ENCODE results near the gene CPA4.

The CPA4 gene

GRCh38 chr7:130274983-130275591 lies 17.9 kb upstream of the CPA4 start:
- DNase-seq = peak; percentile 38 to 55

GRCh38 chr7:130275826-130276297 lies 17.1 kb upstream of the CPA4 start:
- no peak for DNase-seq

DNA sequence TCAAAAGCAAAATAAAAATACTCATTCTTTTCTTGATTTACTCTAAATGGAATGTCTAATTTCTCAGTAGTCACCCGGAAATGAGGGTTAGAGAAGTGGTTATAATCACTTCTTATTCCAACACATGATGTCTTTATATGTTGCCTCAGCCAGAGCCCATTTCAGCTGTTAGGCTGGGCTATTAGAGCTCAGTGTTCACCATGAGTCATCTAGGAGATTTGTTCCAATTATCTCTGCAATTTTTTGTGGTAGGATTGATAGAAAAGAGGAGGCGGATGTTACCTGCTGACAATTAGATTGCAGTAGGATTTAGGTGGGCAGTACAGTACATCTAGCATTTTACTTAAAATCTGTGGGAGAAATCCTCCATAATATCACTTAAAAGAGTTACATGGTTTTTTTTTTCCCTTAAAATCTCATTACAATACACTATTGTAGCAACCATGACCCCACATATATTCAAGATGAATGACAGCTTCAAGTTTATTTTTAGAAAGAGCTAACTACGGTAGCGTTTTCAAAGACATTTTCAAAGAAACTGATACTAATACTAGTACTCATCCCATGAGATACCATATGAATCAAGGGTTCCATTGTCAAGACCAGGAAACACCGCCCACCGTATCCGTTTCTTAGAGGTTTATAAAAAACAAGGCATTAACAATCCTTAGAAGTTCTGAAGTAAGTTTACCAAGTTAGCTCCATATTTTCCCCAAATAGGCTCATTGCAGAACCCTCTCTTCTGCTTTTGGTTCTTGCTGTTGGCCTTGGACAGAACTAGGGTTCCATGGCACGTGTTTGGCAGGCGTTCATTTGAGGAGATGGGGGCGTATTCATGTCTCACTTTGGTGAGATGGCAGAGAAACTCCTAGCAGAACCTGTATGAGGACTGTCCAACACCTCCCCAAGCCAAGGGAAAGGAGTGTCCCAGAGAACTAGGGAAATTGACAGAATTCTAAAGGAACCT lies 15.9 kb upstream of the CPA4 start:
- no peak for DNase-seq

- DNase-seq = peak in 1 of 2 experiments; percentile 37
Observed at GRCh38 chr7:130277763-130278643, 15.0 kb upstream of the CPA4 start.

DNA sequence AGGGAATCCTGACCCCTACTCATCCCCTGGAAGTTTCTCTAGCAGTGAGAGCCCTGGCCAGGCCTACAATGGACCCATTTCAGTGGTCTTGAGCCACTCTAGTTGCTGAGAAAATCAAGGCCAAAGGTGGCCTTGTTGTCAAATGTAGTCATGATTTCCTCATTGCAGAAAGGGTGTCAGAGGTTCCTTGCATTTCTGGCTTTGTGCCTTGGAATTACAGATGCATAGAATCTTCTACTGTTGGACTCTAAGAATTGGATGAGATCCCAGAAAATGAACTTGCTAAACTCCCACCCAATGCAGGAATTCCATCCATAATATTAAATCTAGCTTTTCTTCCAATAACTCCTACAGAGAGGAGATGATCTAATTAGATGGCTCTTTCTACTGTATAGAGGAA lies 14.1 kb upstream of the CPA4 start:
- DNase-seq = no peak

GRCh38 chr7:130279286-130279685 lies 13.7 kb upstream of the CPA4 start:
- DNase-seq = no peak

DNA sequence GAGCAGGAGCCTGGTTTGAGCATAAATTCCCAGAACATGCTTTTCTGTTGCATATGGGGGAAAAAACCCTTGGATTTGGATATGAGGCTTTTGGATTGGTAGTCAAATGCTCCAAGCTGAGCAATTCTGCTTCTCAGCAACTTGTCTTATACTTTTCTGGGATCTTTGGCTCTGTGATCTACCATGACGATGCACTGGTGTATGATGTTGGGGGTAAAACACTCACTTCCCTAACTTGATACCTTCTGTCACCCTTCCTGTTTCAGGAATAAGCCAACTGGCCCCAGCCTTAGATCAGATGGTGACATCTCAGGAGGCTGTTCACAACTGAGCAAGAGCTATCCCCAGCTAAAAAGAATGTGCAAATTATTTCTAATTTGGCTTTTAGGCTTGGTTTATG lies 13.1 kb upstream of the CPA4 start:
- DNase-seq = no peak

GRCh38 chr7:130281260-130281659 lies 11.7 kb upstream of the CPA4 start:
- no peak for DNase-seq

GRCh38 chr7:130286881-130287280 lies 6.1 kb upstream of the CPA4 start:
- DNase-seq = peak in 1 of 2 experiments; percentile 5

DNA sequence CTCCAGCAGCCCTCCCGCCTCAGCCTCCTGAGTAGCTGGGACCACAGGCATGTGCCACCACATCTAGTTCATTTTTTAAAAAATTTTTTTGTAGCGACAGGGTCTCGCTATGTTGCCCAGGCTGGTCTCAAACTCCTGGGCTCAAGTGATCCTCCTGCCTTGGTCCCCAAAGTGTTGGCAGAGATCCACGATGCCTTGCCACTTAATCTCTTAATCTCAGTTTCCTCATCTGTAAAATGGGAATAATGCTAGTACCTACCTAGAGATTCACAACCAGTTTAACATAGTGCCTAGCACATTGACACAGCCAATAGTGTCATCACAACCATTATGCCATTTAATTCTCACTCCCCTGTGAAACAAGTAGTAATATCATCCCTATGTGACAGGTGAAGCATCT lies 4.8 kb upstream of the CPA4 start:
- DNase-seq = no peak

- DNase-seq = no peak
Observed at GRCh38 chr7:130288829-130289228, 4.1 kb upstream of the CPA4 start.

DNA sequence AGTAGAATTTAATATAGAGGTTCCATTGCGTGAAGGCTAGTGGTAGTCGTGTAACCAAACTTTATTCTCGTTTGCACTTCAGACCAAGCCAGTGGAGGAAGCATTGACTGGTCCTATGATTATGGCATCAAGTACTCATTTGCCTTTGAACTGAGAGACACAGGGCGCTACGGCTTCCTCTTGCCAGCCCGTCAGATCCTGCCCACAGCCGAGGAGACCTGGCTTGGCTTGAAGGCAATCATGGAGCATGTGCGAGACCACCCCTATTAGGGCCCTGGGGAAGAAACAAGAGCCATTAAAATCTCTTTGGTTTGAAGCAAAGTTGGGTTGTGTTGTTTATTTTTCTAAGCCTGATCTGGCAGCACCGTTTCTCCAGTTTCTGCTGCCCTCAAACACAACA lies 3.5 kb upstream of the CPA4 start:
- no peak for DNase-seq

DNA sequence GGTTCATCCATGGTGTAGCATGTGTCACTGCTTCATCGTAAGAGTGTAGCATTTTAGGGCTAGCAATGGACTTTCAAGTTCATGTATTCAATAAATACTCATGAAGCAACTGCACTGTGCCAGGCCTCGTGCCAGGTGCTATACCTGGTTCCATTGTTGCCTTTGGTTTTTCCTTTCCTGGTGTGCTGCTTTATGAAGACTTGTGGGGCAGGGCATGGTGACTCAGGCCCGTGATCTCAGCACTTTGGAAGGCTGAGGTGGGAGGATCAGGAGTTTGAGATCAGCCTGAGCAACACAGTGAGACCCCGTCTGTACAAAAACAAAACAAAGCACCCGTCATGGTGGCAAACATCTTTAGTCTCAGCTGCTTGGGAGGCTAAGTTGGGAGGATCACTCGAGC lies 2.2 kb upstream of the CPA4 start:
- no peak for DNase-seq

DNA sequence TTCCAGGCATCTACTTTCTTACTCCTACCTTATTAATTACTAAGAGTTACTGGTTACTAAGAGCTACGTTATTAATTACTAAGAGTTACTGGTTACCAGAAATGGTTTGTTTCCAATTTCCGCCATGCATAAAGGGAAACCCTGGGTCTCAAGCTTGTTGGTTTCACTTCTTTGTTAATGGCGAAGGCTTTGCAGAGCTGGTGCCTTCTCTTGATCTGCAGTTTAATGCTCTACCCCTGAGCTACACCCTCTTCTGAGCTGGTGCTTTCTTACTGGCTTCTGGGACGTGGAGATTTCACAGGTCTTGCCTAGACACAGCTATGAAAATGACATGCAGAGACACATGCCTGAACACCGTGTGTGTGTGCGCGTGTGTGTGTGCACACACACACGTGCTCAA lies 560 bp downstream of the CPA4 start:
- no peak for DNase-seq

GRCh38 chr7:130294314-130294713 lies 1.4 kb downstream of the CPA4 start:
- no peak for DNase-seq

GRCh38 chr7:130296221-130296951 lies 3.4 kb downstream of the CPA4 start:
- no peak for DNase-seq

GRCh38 chr7:130297628-130298543 lies 4.9 kb downstream of the CPA4 start:
- no peak for DNase-seq

- no peak for DNase-seq
Observed at GRCh38 chr7:130298544-130299326, 5.8 kb downstream of the CPA4 start.

- DNase-seq = no peak
Observed at GRCh38 chr7:130299866-130300265, 6.9 kb downstream of the CPA4 start.

DNA sequence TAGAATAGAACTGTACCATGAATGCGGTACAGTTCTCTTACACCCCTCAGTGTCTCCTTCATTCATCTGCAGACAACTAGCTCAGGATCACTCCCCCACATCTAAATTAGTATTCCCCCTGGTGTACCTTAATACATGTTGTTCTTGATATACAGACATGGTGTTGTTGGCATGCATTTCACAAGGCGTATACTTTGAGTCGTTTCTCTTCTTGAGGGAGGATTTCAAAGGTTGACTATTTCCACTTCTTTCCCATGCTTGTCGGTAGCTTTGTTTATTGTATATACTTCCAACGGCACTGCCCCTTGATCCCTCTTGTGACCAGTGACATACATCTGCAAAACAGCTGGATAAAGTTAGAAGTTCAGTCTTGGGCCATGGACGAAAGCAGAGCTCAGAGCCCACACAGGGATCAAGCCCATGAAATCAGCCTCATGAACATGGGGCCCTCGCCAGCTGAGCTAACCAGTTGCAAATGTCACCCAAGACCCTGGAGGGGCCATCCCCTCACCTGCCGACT lies 8.6 kb downstream of the CPA4 start:
- no peak for DNase-seq

All from SHP77 (cell line).